ENCODE data around the gene ASAP3.

The ASAP3 gene

DNA sequence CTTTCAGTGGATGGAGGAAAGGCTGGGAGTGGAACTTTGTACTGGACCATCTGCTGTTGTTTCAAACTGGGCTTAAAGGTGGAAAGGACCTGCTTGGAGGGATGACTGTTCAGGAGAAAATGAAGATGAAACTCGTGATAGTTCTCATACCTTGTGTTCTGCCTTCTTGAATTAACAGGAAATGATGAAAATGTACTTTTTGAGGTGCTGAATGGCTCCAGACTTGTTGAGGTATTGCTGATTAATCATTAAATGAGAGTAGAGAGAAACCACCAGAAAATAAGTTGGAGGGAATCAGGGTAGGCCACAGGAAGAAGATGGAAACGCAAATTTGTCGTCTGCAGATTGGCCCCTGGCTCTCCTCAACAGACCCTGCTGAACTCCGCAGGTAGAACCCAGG, 88.1 kb downstream of the ASAP3 start:
- TF ChIP-seq CTCF (IDR thresholded peaks at IDR 0.05; ENCODE audit: insufficient read depth, missing control alignments), result no peak
- FAIRE-seq (no peak), DNase-seq (ENCODE audit: insufficient read length, low spot score) (no peak)

DNA sequence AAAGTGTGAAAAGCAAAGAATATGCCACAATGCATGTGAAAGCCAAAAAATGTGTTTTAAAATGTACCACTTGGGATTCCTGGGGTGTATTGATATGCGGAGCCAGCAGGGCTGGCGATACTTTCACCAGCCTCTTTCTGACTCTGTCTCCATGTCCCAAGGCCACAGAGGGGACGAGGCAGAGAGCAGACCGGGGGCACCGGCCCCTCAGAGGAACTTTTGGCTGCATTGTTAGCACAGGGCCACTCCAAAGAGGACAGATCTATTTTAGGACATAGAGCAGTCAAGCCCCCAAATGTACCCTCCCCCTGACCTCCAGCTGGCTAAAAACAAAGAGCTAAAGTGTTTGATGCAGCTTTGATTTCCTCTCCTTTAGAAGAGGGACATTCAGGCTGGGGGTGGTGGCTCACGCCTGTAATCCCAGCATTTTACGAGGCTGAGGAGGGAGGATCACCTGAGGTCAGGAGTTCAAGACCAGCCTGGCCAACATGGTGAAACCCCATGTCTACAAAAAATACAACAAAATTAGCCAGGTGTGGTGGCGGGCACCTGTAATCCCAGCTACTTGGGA, 88.7 kb downstream of the ASAP3 start:
- no peak for TF ChIP-seq CTCF (IDR thresholded peaks at IDR 0.05; ENCODE audit: insufficient read depth, missing control alignments)
- DNase-seq (ENCODE audit: insufficient read length, low spot score), result no peak
- FAIRE-seq, result no peak

- no peak for FAIRE-seq
- no peak for DNase-seq (ENCODE audit: insufficient read length, low spot score)
- no peak for TF ChIP-seq CTCF (IDR thresholded peaks at IDR 0.05; ENCODE audit: insufficient read depth, missing control alignments)
Measured at GRCh38 chr1:23394684-23395083, 89.3 kb downstream of the ASAP3 start.

DNA sequence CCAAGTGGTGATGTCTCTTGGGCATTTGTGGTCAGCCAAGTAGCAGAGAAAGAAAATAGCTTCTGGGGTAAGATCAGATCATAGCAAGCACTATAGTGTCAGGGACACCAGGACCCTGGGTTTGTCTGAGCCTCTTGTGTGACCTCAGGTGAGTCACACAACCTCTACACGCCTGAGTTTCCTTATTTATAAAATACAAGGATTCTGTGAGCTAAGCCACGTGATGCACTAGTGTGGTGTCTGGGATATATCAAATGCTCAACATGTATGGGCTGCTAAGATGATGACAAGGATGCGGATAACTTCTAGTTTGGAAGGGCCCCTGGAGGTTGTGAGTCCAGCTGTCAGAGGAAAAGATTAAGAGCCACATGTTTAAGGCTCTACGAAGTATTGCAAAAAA, 89.8 kb downstream of the ASAP3 start:
- FAIRE-seq (no peak), DNase-seq (ENCODE audit: insufficient read length, low spot score) (no peak)
- no peak for TF ChIP-seq CTCF (IDR thresholded peaks at IDR 0.05; ENCODE audit: insufficient read depth, missing control alignments)

GRCh38 chr1:23393706-23394105, 90.3 kb downstream of the ASAP3 start:
- TF ChIP-seq CTCF (IDR thresholded peaks at IDR 0.05; ENCODE audit: insufficient read depth, missing control alignments), result no peak
- no peak for DNase-seq (ENCODE audit: insufficient read length, low spot score)
- FAIRE-seq, result no peak

- DNase-seq (ENCODE audit: insufficient read length, low spot score) (no peak), FAIRE-seq (no peak)
- no peak for TF ChIP-seq CTCF (IDR thresholded peaks at IDR 0.05; ENCODE audit: insufficient read depth, missing control alignments)
Measured at GRCh38 chr1:23392125-23392855, 91.7 kb downstream of the ASAP3 start.

- DNase-seq (ENCODE audit: insufficient read length, low spot score), result no peak
- FAIRE-seq, result no peak
- no peak for TF ChIP-seq CTCF (IDR thresholded peaks at IDR 0.05; ENCODE audit: insufficient read depth, missing control alignments)
Measured at GRCh38 chr1:23389837-23390321, 94.1 kb downstream of the ASAP3 start.
